Activated CD8-positive, alpha-beta T cell treated with anti-CD3 and anti-CD28 coated beads for 36 hours (primary cell): ENCODE results near the gene OSBPL1A. TPM values are rescaled to one million over a fixed set of nuclear protein-coding genes. Genes with fewer than 3 reads are reported as not detected.

Experiments
- ATAC-seq: fragments of 200-7000 bp; cut with Tn5 transposase; one replicate; pipeline ENCODE4 v1.10.0; 2021; ENCODE audit warnings: mild to moderate bottlenecking, moderate library complexity
- CTCF ChIA-PET: fragments of 350-600 bp; sonication (Branson Sonifier 250); formaldehyde crosslinking; loops from one replicate; lab custom pipeline; 2021; ENCODE audit warnings: antibody characterized with exemption; lab: Charles Lee
- POLR2A ChIA-PET: fragments of 350-600 bp; sonication (Branson Sonifier 250); formaldehyde crosslinking; loops from one replicate; lab custom pipeline; 2021; ENCODE audit warnings: antibody characterized with exemption; lab: Charles Lee
- DNase-seq: peaks from one replicate; pipeline ENCODE4 v3.0.0-alpha.2; 2020
- H3K27ac Mint-ChIP-seq: one replicate; pipeline ENCODE4 v1.8.0; 2021; ENCODE audit warnings: mild to moderate bottlenecking, mixed read lengths
- H3K27me3 Mint-ChIP-seq: one replicate; pipeline ENCODE4 v1.8.0; 2021; ENCODE audit warnings: mixed read lengths
- H3K36me3 Mint-ChIP-seq: one replicate; pipeline ENCODE4 v1.8.0; 2021; ENCODE audit warnings: low read depth, mixed read lengths
- H3K4me1 Mint-ChIP-seq: one replicate; pipeline ENCODE4 v1.8.0; 2021; ENCODE audit warnings: low read depth, mixed read lengths
- H3K4me3 Mint-ChIP-seq: one replicate; pipeline ENCODE4 v1.8.0; 2021; ENCODE audit warnings: mild to moderate bottlenecking, moderate library complexity, mixed read lengths
- H3K9me3 Mint-ChIP-seq: one replicate; pipeline ENCODE4 v1.8.0; 2021; ENCODE audit warnings: mixed read lengths
- CTCF ChIP-seq: fragments of 200-600 bp; IDR thresholded peaks from one replicate; pipeline ENCODE4 v1.8.0; 2022; ENCODE audit warnings: antibody characterized with exemption, mild to moderate bottlenecking
- intact Hi-C: fragments of 100-400 bp; cut with micrococcal nuclease; formaldehyde crosslinking; loops from one replicate; pipeline ENCODE4 v1.10.0; 2022
- total RNA-seq, 2 experiments: library from RNA; stranded (reverse); gene quantifications; one replicate each; pipeline ENCODE4 v1.2.3, GENCODE V29; 2021

OSBPL1A gene
- total RNA-seq, 2 experiments from 2014 or later, result 2.7 to 3.1 TPM

- peak; percentile 88 for ATAC-seq
- ChIA-PET CTCF (no interaction called here), POLR2A (no interaction called here)
- Mint-ChIP-seq H3K4me3 (peak overlapping the region; percentile 57), H3K27me3 (peaks cover 32% of the 10 kb centered on the region), H3K27ac (no peak overlapping the region), H3K9me3 (no peaks in the 10 kb centered on the region), H3K4me1 (peaks cover 2% of the 10 kb centered on the region), H3K36me3 (no peaks in the 10 kb centered on the region)
- intact Hi-C loops, result no loop called here
- TF ChIP-seq CTCF, result no peak
- peak; percentile 44 for DNase-seq
Observed at GRCh38 chr18:24271381-24272228, 126.0 kb downstream of the OSBPL1A start.

- DNase-seq (no peak), ATAC-seq (no peak)
- ChIA-PET CTCF (interaction anchor here (1.1 to 1.3 kb wide), 2 partner anchors 89 to 218 kb away, joined by 3 to 4 read pairs; no protein-coding TSS in a partner anchor), POLR2A (no interaction called here)
- Mint-ChIP-seq H3K4me1 (peaks cover 2% of the 10 kb centered on the region), H3K4me3 (no peak overlapping the region), H3K9me3 (no peaks in the 10 kb centered on the region), H3K36me3 (no peaks in the 10 kb centered on the region), H3K27me3 (peaks cover 32% of the 10 kb centered on the region), H3K27ac (no peak overlapping the region)
- intact Hi-C loops, result no loop called here
- TF ChIP-seq CTCF, result no peak
Observed at GRCh38 chr18:24270937-24271380, 126.7 kb downstream of the OSBPL1A start.

- ChIA-PET POLR2A (no interaction called here), CTCF (interaction anchor here (1.1 to 1.3 kb wide), 3 partner anchors 10 to 218 kb away, joined by 3 to 4 read pairs (median 3); no protein-coding TSS in a partner anchor)
- no peak for TF ChIP-seq CTCF
- no peaks in the 10 kb centered on the region for H3K36me3 Mint-ChIP-seq
- DNase-seq (no peak), ATAC-seq (no peak)
- no peak overlapping the region for H3K27ac Mint-ChIP-seq
- intact Hi-C loops, result no loop called here
- peaks cover 2% of the 10 kb centered on the region for H3K4me1 Mint-ChIP-seq
- no peaks in the 10 kb centered on the region for H3K9me3 Mint-ChIP-seq
- H3K4me3 Mint-ChIP-seq, result no peak overlapping the region
- peaks cover 32% of the 10 kb centered on the region for H3K27me3 Mint-ChIP-seq
Observed at GRCh38 chr18:24270358-24270936, 127.2 kb downstream of the OSBPL1A start.

GRCh38 chr18:24268784-24269550, 128.7 kb downstream of the OSBPL1A start:
- POLR2A ChIA-PET, result no interaction called here

More at GRCh38 chr18:24268784-24269550, 128.7 kb downstream of the OSBPL1A start:
- no peak for TF ChIP-seq CTCF
- H3K27ac Mint-ChIP-seq, result no peak overlapping the region
- peaks cover 2% of the 10 kb centered on the region for H3K4me1 Mint-ChIP-seq
- ATAC-seq, result no peak
- no peak for DNase-seq
- CTCF ChIA-PET, result interaction anchor here (1.3 kb wide), 1 partner anchor 8 kb away, joined by 3 read pairs; no protein-coding TSS in a partner anchor
- no peak overlapping the region for H3K4me3 Mint-ChIP-seq
- intact Hi-C loops, result no loop called here
- peaks cover 30% of the 10 kb centered on the region for H3K27me3 Mint-ChIP-seq
- no peaks in the 10 kb centered on the region for H3K36me3 Mint-ChIP-seq
- H3K9me3 Mint-ChIP-seq, result no peaks in the 10 kb centered on the region
